Adrenal gland (tissue), 12 donors: ENCODE measurements around the gene OBSL1. TPM values are rescaled to one million over a fixed set of nuclear protein-coding genes. Genes with fewer than 3 reads are reported as not detected.

Experiments
- DNase-seq, 7 donors: peaks; one replicate each; pipeline ENCODE4 v3.0.0-alpha.2; 2019 to 2020
- H3K27ac ChIP-seq, 5 donors: fragments of 200-600 bp; sonication (generic) in 4 of 5; 1 replicate in 3 of 5; 2 replicates in 2 of 5; pipeline versions ENCODE4 v1.5.1 to v1.8.0; 2016 to 2020; ENCODE audit warnings: mild to moderate bottlenecking in 1 of 5
- H3K27me3 ChIP-seq: fragments of 200-600 bp; 2 replicates; pipeline ENCODE4 v1.8.0; 2021
- H3K36me3 ChIP-seq, 2 donors: fragments of 200-600 bp; replicated peaks in 1 of 2; 1 replicate in 1 of 2; 2 replicates in 1 of 2; pipeline versions ENCODE4 v1.5.1 to v1.8.0; 2018 to 2022
- H3K4me1 ChIP-seq, 2 donors: fragments of 200-600 bp; replicated peaks in 1 of 2; 1 replicate in 1 of 2; 2 replicates in 1 of 2; pipeline versions ENCODE4 v1.5.1 to v1.8.0; 2018 to 2021
- H3K4me3 ChIP-seq, 4 donors: fragments of 200-600 bp; sonication (generic) in 3 of 4; one replicate each; pipeline ENCODE4 v1.5.1; 2016 to 2018
- H3K9me3 ChIP-seq, 3 donors: fragments of 200-600 bp; sonication (generic) in 1 of 3; replicated peaks in 1 of 3; 1 replicate in 2 of 3; 2 replicates in 1 of 3; pipeline versions ENCODE4 v1.5.1 to v1.8.0; 2016 to 2021
- POLR2A ChIP-seq, 2 donors: fragments of 450-650 bp; IDR thresholded peaks; one replicate each; pipeline ENCODE4 v1.6.1; 2017; ENCODE audit warnings: antibody characterized with exemption in 2 of 2, mild to moderate bottlenecking in 2 of 2, moderate library complexity in 1 of 2
- WGBS, 4 donors: extraction: QIAGEN DNeasy Blood & Tissue Kit in 2 of 4; methylation state at CpG; one replicate each; pipeline versions ENCODE4 v1.1.5 to v1.1.7; 2013 to 2017; 5-methylcytosine and 5-hydroxymethylcytosine counted together
- intact Hi-C, 2 donors: fragments of 100-400 bp; cut with DNase I; formaldehyde crosslinking; loops; one replicate each; pipeline versions ENCODE4 v1.14.1 to v1.15.0; 2022 to 2023
- microRNA-seq, 3 donors: library from miRNA; unstranded; fragments of <30 nt; microRNA quantifications; one replicate each; pipeline ENCODE4, GENCODE V29; 2017 to 2020
- polyA plus RNA-seq, 3 donors: library from polyadenylated mRNA; stranded (reverse); fragments of 200-250 nt in 2 of 3; fragments of 350-450 nt in 1 of 3; fragmentation: Illumina TruSeq in 1 of 3; extraction: RNeasy Lipid Tissue Mini Kit (QIAGEN cat#74804) in 1 of 3; gene quantifications; one replicate each; pipeline ENCODE4 v1.2.3, GENCODE V29; 2013 to 2014
- small RNA-seq, 2 donors: library from RNA; depleted of rRNA; stranded (forward); fragments of <200 nt; gene quantifications; one replicate each; pipeline ENCODE3, GENCODE V24; 2016
- total RNA-seq, 9 donors: library from RNA; depleted of rRNA in 4 of 9; stranded (reverse); fragments of >200 nt in 4 of 9; fragments of 120-200 nt in 1 of 9; fragmentation: NEBNext Ultra II Directional in 1 of 9; extraction: Animal tissue kit (Norgen Biotek cat#: 25700) in 1 of 9; gene quantifications; one replicate each; pipeline versions ENCODE4 v1.1.0 to v1.2.4, GENCODE V29; 2013 to 2023
- TF ChIP-seq, protein P1 (sequence below), 6 experiments: fragments of 450-650 bp in 4 of 6; fragments of 200-600 bp in 2 of 6; sonication (generic) in 1 of 6; IDR thresholded peaks; 1 replicate in 5 of 6; 2 replicates in 1 of 6; pipeline versions ENCODE4 v1.5.1 to v1.8.0; 2016 to 2021; ENCODE audit warnings: antibody characterized with exemption in 6 of 6, mild to moderate bottlenecking in 2 of 6, moderate library complexity in 1 of 6
- donor health status: healthy with polysubstance abuse.
- donor health status: Bipolar disorder and iron deficiency.
- donor health status: DM: yes; HTN: yes; CAD: no.
- donor health status: DM: no; HTN: no; CAD: no.
- donor health status: DM: no; HTN: no; CAD: no.
- donor health status: DM: yes; HTN: yes; CAD: no.

The OBSL1 gene
- total and polyA plus RNA-seq, 12 donors = 63.9 to 427 (median 181) TPM

DNA sequence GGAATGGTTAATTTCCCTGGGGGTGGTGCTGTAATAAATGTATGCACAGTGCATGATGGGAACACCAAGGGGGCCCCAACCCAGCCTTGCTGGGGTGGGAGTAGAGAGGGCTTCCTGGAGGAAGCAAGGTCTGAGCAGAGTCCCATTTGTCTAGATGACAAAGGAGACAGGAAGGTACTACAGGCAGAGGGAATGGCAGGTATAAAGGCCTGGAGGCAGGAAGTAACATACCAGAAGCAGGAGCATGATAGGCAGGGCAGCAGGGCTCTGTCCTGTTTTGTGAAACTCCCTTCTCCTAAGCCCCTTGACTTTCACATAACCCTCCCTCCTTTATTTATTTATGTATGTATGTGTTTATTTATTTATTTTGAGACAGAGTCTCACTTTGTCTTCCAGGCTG lies 68.7 kb downstream of the OBSL1 start:
- TF ChIP-seq, protein P1, sequence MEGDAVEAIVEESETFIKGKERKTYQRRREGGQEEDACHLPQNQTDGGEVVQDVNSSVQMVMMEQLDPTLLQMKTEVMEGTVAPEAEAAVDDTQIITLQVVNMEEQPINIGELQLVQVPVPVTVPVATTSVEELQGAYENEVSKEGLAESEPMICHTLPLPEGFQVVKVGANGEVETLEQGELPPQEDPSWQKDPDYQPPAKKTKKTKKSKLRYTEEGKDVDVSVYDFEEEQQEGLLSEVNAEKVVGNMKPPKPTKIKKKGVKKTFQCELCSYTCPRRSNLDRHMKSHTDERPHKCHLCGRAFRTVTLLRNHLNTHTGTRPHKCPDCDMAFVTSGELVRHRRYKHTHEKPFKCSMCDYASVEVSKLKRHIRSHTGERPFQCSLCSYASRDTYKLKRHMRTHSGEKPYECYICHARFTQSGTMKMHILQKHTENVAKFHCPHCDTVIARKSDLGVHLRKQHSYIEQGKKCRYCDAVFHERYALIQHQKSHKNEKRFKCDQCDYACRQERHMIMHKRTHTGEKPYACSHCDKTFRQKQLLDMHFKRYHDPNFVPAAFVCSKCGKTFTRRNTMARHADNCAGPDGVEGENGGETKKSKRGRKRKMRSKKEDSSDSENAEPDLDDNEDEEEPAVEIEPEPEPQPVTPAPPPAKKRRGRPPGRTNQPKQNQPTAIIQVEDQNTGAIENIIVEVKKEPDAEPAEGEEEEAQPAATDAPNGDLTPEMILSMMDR (IDR thresholded peaks at IDR 0.05) = no peak
- no peak for TF ChIP-seq POLR2A (IDR thresholded peaks at IDR 0.05)
- Histone ChIP-seq H3K4me3 (no peak overlapping the region), H3K27me3 (no peaks in the 10 kb centered on the region), H3K4me1 (peaks cover 6 to 16% of the 10 kb centered on the region in 2 donors), H3K9me3 (no peaks in the 10 kb centered on the region), H3K36me3 (peaks cover 0 to 35% of the 10 kb centered on the region in 2 donors), H3K27ac (no peak overlapping the region)
- DNase-seq = no peak
- intact Hi-C loops = no loop called here

- 90 to 96% (median 92%) methylated on average over 12 to 14 of the region's 14 CpGs for WGBS, 4 donors
- no peak for DNase-seq
- no peaks in the 10 kb centered on the region for H3K9me3 ChIP-seq
- no peak overlapping the region for H3K4me3 ChIP-seq
- intact Hi-C loops = no loop called here
- H3K27me3 ChIP-seq = no peaks in the 10 kb centered on the region
- no peak overlapping the region for H3K27ac ChIP-seq
- peaks cover 6 to 23% of the 10 kb centered on the region in 2 donors for H3K4me1 ChIP-seq
- H3K36me3 ChIP-seq = peaks cover 0 to 35% of the 10 kb centered on the region in 2 donors
- TF ChIP-seq, protein P1 (IDR thresholded peaks at IDR 0.05) = no peak
- TF ChIP-seq POLR2A (IDR thresholded peaks at IDR 0.05) = no peak
Observed at GRCh38 chr2:219501849-219502248, 69.5 kb downstream of the OBSL1 start.

Small RNAs within 50 kb of the gene (microRNA-seq; reads per million reads assigned to microRNA genes)
- 0 reads per million in 3 donors for gene MIR3132

Small RNAs within 50 kb of the gene (small RNA-seq; reads per million reads assigned to genes)
- 0 reads per million in 2 donors for gene MIR3132
- gene RN7SKP213 = 0 reads per million in 2 donors

Other genes with a start within 250 kb of the OBSL1 start
- gene RESP18, start 238.8 kb downstream of the OBSL1 start, total RNA-seq = not detected
- not detected for gene RESP18, start 238.8 kb downstream of the OBSL1 start, polyA plus RNA-seq
- gene DNPEP, start 183.6 kb downstream of the OBSL1 start, total RNA-seq = 10 to 100 TPM; 33.5 to 59.2 (median 50.6) TPM
- gene DNPEP, start 183.6 kb downstream of the OBSL1 start, polyA plus RNA-seq = 100 to 1,000 TPM in 1 of 3 donors, 10 to 100 TPM in 2; 30.0 to 107 (median 93.9) TPM
- 10 to 100 TPM in 3 of 9 donors, 1 to 10 TPM in 5, under 1 TPM in 1; 0.94 to 46.5 (median 7.9) TPM for gene DES, start 153.2 kb downstream of the OBSL1 start, total RNA-seq
- gene DES, start 153.2 kb downstream of the OBSL1 start, polyA plus RNA-seq = 100 to 1,000 TPM in 1 of 3 donors, 10 to 100 TPM in 2; 58.4 to 283 (median 60.1) TPM
- gene SPEG, start 136.7 kb downstream of the OBSL1 start, total RNA-seq = 10 to 100 TPM in 1 of 9 donors, 1 to 10 TPM in 6, under 1 TPM in 2; 0.66 to 14.8 (median 4.1) TPM
- gene SPEG, start 136.7 kb downstream of the OBSL1 start, polyA plus RNA-seq = 100 to 1,000 TPM in 1 of 3 donors, 10 to 100 TPM in 1, 1 to 10 TPM in 1; 4.3 to 178 (median 40.1) TPM
- 10 to 100 TPM; 23.0 to 60.6 (median 26.7) TPM for gene GMPPA, start 72.6 kb downstream of the OBSL1 start, total RNA-seq
- gene GMPPA, start 72.6 kb downstream of the OBSL1 start, polyA plus RNA-seq = 10 to 100 TPM; 36.8 to 72.2 (median 38.5) TPM
- gene ASIC4, start 57.1 kb downstream of the OBSL1 start, total RNA-seq = 1 to 10 TPM in 2 of 9 donors, under 1 TPM in 3, not detected in 4; 0.15 to 2.2 (median 0.83) TPM
- 10 to 100 TPM in 1 of 3 donors, 1 to 10 TPM in 1, under 1 TPM in 1; 0.31 to 16.3 (median 1.8) TPM for gene ASIC4, start 57.1 kb downstream of the OBSL1 start, polyA plus RNA-seq
- 100 to 1,000 TPM in 3 of 9 donors, 10 to 100 TPM in 6; 42.0 to 196 (median 80.3) TPM for gene CHPF, start 27.7 kb downstream of the OBSL1 start, total RNA-seq
- 10 to 100 TPM in 2 of 3 donors, 1 to 10 TPM in 1; 9.1 to 49.8 (median 44.2) TPM for gene CHPF, start 27.7 kb downstream of the OBSL1 start, polyA plus RNA-seq
- 10 to 100 TPM in 5 of 9 donors, 1 to 10 TPM in 4; 3.3 to 16.2 (median 10.1) TPM for gene TMEM198, start 27.5 kb downstream of the OBSL1 start, total RNA-seq
- 10 to 100 TPM in 2 of 3 donors, 1 to 10 TPM in 1; 7.5 to 12.1 (median 10.2) TPM for gene TMEM198, start 27.5 kb downstream of the OBSL1 start, polyA plus RNA-seq
- gene INHA, start 771 bp upstream of the OBSL1 start, total RNA-seq = 100 to 1,000 TPM in 3 of 9 donors, 10 to 100 TPM in 6; 24.6 to 704 (median 41.5) TPM
- 100 to 1,000 TPM in 1 of 3 donors, 10 to 100 TPM in 2; 18.9 to 120 (median 44.6) TPM for gene INHA, start 771 bp upstream of the OBSL1 start, polyA plus RNA-seq
- gene STK11IP, start 26.3 kb upstream of the OBSL1 start, total RNA-seq = 10 to 100 TPM in 7 of 9 donors, 1 to 10 TPM in 2; 5.0 to 43.7 (median 20.2) TPM
- gene STK11IP, start 26.3 kb upstream of the OBSL1 start, polyA plus RNA-seq = 10 to 100 TPM; 10.8 to 68.1 (median 47.6) TPM
- 10 to 100 TPM in 6 of 9 donors, 1 to 10 TPM in 3; 3.9 to 32.8 (median 13.8) TPM for gene SLC4A3, start 56.1 kb upstream of the OBSL1 start, total RNA-seq
- 10 to 100 TPM in 2 of 3 donors, 1 to 10 TPM in 1; 5.2 to 40.5 (median 40.0) TPM for gene SLC4A3, start 56.1 kb upstream of the OBSL1 start, polyA plus RNA-seq